ENCODE measurements around the gene B4GALT5.
"Not testable (repeated sequence)": the region's sequence is repeated elsewhere in the genome, so short reads cannot be mapped to it uniquely, and the experiment has no call there.

B4GALT5 gene

GRCh38 chr20:49656304-49656703 is 57.4 kb downstream of the B4GALT5 start:
- DNase-seq: no peak

GRCh38 chr20:49653925-49654434 is 59.7 kb downstream of the B4GALT5 start:
- DNase-seq: no peak

DNA sequence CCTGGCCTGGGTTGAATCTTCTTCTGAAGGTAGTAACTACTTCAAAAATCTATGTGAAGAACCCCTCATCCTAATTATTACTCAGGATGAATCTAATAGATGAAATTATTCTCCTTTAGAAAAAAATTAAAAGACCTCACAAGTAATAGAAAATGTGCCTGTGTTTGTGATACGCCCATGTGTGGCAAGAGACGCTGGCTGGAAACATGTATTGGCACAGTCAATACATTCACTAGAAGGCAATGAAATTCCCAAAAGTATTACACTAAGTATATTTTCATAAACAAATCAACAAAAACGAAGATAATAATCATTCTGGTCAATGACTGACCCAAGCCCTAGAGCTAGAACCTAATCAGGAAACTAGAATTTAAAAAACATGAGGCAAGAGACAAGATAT is 64.0 kb downstream of the B4GALT5 start:
- DNase-seq: no peak

DNA sequence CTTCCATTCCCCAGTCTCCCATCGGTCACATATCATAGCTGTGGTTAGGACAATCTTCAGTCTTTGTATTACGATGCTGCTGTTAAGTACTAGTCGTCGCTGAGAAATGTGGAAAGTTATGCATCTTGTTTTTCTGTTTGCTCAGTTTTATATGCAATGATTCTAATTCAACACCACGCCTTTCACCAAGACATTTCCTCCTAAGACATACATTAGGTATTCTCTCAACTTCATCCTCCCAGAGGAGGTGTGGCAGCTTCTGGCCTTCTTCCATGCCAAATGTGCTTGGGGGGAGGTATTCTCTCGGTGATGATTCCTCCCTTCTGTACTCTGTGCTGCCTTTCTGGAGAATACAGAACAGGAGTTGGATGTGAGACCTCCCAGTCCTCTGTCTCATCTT is 66.1 kb downstream of the B4GALT5 start:
- DNase-seq: no peak

DNA sequence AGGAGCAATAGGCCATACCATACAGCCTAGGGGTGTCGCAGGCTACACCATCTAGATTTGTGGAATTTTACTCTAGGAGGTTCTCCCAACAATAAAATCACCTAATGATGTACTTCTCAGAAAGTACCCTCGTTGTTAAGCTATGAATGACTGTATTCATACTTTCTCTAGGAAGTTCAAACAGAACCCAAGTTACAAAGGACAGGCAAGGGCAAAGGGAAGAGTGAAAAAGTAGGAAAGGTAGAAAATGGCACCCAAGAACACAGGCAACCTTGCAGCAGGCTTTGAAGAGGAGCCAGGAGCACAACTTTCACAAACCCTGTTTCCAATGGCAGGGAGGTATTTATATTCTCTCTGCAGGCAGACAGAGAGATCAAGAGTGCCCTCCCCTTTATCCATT is 67.2 kb downstream of the B4GALT5 start:
- no peak for DNase-seq

DNA sequence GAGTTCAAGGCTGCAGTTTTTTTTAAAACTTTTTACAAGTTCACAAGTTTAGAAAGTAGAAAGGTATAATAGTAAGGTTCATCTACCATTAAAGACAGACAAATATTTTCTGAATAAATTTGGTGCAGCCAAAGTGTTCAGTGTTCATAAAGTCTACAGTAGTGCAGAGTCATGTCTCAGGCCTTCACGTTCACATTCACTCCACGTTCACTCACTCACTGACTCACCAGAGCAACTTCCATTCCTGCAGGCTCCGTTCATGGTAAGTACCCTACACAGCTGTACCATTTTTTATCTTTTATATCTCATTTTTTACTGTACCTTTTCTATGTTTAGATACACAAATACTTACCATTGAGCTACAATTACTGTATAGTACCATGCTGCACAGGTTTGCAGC is 67.6 kb downstream of the B4GALT5 start:
- no peak for DNase-seq

- no peak for DNase-seq
Observed at GRCh38 chr20:49644980-49645565, 68.6 kb downstream of the B4GALT5 start.

DNA sequence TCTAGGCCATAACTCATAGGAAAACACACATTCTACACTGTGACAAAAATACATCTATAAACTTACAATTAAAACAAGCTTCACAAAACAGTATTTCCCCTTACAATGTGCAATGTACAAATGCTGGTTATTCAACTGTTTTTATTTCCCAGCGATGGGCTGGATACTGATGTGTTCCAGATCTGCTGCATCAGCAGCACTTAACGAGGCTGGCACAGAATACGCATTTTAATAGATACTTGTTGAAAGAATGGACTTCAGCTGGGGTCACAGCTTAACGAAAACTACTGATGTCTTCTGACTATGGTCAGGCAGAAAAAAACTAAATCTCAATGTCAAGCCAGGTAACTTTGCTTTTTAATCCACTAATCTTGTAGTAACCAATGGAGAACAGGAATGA is 70.9 kb downstream of the B4GALT5 start:
- DNase-seq: no peak

DNA sequence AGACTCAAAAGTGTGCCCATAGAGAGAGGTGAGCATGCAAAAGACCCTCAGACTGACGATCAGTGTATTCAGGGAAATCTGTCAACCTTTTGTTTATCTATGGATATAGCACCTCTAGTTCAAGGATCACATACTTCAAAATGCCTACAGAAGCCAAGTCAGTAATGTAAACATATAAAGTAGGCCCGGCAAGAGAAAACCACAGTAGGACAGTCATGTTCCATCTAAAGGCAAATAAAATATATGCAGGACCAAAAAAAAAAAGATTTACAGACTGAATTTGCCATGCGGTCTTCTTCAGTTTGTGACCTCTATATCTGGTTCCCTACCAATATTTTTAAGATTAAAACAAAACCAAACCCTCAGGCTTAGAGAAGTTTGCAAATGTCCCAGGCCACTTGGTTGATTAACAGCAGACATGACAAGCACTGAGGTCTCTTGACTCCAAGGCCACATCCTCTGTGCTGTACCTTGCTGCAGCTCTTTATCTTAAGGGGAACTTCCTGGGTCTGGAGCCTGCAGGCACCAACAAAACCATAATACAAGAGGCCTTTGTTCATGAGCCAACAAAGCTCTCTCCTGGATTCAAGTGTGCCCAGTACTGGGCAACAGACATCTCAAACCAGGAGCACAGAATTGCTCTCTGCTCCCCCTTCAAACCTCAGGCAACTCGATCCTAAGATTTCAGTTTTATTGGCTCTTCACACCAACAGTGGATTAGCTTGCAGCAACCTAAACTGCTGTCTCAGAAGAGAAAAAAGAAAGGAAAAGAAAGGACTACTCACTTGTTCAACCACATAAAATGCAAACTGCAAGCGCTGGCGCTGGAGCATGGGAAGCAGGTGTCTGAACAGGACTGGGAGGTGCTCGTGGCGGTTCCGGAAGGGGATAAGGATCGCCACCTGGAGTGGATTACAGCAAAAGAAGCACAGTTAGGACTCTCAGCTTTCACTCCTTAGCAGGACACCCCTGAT is 71.7 kb downstream of the B4GALT5 start:
- no peak for DNase-seq

DNA sequence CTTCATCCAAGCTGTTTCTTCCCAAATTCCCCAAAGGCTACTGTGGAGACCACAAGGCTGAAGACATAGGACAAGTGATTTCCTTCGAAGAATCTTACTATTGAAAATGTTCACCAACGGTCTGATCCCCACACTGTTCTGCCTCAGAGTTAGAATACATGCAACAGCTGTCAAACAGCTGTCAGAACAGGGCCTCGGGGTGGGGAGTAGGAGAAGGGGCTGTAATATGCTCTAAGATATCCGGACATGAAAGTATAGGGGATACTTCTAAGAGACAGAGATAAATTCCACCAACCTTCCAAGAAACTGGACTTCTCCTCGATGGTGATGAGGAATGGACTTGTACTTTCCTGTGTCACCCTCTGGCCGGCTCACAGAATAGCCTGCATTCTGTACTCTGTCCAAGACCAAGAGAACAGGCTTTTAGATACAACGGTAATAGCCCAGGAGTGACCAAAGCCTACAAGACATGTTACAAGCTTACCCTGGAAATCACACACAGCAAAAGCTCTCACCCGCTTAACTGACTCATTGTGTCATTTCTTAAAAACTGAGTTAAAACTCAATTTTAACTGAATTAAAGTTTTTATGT is 76.5 kb downstream of the B4GALT5 start:
- DNase-seq: no peak

DNA sequence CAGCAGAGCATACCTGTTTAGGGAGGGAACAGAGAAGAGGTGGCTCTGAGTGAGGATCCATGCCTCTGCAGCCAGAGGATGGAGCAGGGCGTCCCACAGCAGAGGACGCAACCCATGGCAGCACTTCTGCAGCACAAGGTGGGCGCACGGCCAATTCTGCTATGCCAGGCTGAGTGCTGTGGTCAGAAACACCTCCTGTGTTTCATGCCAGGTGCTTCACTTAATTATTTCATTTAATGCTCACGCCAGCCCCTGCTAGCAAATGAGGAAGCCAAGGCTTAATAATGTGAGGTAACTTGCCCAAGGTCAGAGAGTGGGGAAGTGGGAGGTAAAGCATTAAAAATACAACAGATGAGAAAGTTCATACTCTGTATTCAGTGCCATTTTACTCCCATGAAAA is 77.2 kb downstream of the B4GALT5 start:
- DNase-seq: no peak

GRCh38 chr20:49635866-49636265 is 77.8 kb downstream of the B4GALT5 start:
- no peak for DNase-seq

DNA sequence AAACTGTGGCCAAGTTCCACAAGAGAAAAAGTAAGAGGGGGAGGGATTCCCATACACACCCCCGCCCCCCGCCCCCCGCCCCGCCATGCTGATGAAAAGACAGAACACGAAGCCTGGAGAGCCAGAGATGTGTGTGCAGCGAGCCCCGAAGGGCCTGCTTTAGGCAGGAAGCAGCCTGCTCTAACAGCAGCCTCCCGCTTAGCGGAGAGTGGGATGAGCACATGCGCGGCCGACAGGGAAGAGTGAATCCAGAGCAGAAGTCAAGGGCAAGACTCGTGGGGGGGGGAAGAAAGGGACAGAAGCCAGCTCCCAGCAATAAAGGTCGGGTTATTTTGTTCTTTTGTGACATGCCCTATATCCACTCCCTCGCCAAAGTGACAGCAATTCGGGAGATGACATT is 78.5 kb downstream of the B4GALT5 start:
- no peak for DNase-seq

- no peak for DNase-seq
Observed at GRCh38 chr20:49634116-49634515, 79.6 kb downstream of the B4GALT5 start.

GRCh38 chr20:49633643-49634042 is 80.0 kb downstream of the B4GALT5 start:
- DNase-seq: no peak

DNA sequence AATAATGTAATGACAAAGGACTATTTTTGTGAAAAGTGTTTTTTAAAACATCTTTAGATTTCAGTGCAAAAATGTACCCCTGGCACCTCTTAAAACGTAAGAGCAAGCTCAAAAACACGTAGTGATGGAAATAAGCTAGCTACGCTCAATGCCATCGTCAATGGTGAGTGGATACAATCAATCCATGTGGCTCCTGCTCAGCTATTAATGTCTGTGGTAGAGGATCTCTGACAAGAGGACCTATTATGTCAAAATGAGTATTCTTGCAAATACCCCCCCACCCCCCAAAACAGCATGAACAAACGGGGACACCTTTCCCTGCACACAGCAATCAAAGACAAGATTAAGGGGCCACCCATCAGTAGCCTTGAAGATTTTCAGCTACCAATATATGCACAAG is 80.7 kb downstream of the B4GALT5 start:
- DNase-seq: no peak

- DNase-seq: no peak
Observed at GRCh38 chr20:49631856-49632418, 81.7 kb downstream of the B4GALT5 start.

DNA sequence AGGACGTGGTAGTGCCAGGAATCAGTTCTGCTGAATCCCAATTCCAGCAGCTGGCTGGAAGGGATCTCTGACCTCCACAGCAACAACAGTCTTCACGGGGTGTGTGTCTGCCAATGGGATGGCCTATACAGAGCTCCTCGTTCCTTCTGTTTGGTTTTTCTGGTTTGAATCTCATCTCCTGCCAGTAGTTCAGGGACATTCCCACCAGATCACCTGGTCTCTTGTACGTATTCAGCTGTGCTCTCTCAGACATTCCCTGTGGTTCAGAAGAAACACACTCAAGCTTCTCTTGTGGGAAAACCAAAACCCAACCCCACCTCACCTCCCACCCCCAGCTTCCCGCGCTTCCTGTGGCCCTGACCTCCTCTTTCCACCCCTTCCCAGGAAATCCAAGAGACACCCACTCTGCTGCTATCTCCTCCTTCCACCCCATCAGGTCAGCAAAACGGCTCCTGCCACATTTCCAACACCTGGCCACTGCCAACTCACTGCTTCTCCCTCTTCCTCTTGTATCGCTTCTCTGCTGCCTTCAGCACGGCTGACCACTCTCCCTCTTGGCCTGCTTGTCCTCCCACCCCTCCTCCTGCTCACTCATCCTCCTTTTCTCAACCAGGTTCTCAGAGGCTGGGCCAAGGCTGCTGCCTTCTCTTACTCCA is 82.5 kb downstream of the B4GALT5 start:
- no peak for DNase-seq

DNA sequence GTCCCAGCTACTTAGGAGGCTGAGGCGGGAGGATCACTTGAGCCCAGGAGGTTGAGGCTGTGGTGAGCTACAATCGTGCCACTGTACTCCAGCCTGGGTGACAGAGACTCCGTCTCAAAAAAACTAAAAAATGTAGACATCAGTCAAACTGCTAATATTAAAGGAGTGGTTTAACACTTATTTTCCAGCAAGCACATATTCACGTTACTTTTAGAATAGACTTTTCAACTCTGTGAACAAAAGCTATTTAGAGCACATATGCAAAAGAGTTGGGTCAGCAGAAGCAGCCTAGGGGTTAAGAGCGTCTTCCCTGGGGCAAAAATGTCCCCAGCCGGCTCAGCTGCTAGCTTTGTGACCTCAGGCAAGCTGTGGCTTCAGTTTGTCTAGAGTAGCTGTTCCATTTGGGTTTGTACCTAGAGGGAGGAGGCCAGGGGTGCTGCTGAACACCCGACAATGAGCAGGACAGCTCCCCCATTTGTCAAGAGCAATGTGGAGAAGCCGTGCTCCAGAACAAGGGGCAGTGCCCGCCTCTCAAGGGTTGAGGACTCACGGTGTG is 83.2 kb downstream of the B4GALT5 start:
- no peak for DNase-seq

DNA sequence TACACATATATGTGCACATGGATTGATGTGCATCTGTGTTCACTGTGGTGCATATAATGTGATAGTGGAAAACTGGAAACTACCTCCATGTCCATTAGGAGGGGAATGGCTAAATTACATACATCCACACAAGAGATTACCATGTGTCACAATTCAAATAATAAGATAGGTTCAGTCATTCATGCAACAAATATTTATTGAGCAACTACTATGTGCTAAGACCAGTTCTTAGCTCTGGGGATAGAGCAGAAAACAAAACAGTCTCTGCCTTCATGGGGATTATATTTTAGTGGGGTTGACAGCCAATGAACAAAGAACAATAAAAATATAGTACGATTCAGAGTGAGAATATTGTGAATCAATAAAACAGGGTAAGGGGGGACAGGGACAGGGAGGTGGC is 84.1 kb downstream of the B4GALT5 start:
- DNase-seq: no peak

DNA sequence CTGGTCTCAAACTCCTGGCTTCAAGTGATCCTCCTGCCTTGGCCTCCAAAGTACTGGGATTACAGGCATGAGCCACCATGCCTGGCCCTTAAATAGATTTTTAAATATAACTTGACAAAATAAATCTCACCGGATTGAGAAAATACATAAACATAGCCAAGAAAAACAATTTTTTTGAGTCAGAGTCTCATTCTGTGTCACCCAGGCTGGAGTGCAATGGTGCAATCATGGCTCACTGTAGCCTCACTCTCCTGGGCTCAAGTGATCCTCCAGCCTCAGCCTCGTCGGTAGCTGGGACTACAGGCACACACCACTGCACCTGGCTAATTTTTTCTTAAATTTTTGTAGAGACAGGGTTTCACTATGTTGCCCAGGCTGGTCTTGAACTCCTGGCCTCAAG is 85.4 kb downstream of the B4GALT5 start:
- not testable (repeated sequence) for DNase-seq

DNA sequence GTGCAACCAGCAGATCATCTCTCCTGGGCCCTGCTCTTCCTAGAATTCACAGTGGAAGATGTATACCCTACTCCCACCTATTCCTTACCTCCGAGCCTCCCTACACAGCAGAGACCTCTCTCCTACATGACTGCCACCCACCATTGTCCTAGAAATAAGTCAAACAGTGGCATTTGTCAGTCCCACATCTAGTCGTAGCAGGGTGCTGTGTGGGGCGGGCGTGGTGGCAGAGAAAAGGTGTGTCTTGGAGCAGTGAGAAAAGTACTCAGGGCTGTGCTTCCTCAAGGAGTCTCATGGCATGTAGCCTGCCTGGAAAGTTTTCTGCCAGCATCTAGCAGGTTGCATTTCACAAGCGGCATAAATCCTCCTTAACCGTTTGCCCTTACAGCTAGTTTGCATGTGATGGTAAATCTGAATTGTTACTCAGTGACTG is 86.3 kb downstream of the B4GALT5 start:
- no peak for DNase-seq

- not testable (repeated sequence) for DNase-seq
Observed at GRCh38 chr20:49624988-49625387, 88.7 kb downstream of the B4GALT5 start.
